ENCODE results near the gene PKNOX2. TPM values are rescaled to one million over a fixed set of nuclear protein-coding genes. Genes with fewer than 3 reads are reported as not detected.
A peak's percentile ranks its signal among the peaks of the same experiment; 100 is the strongest.

PKNOX2 gene
- total and polyA plus RNA-seq, 9 donors: 11.5 to 27.8 (median 24.5) TPM

DNA sequence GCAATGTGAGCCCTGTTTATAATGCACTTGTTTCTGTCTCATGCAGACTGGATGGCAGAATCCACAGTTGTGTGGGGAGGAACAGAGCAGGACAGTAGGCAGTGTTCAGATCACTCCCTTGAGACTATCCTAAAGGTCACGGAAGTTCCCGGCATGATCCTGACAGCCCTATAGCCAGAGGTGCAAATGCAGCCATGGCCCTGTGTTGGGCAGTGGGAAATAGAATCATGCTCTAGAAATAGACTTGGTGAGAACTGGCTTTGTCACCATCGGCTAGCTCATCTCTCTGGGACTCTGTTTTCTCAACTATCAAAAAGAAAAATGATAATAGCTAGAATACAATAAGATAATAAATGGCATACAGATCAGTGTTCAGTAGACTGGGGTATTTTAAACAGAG, 208.4 kb downstream of the PKNOX2 start:
- peak overlapping the region; percentile 92 for H3K27ac ChIP-seq (ENCODE audit: low read length)
- WGBS (ENCODE audit: insufficient coverage): 73% methylated on average over 2 of the region's 3 CpGs
- peaks cover 86% of the 10 kb centered on the region for H3K4me1 ChIP-seq (ENCODE audit: control insufficient read depth, insufficient read depth, low read length)
- no peaks in the 10 kb centered on the region for H3K9me3 ChIP-seq (replicated peaks; ENCODE audit: control insufficient read depth, low read depth, low read length)
- no peak overlapping the region for H3K4me3 ChIP-seq (ENCODE audit: low read length)
- no peak for DNase-seq
- H3K27me3 ChIP-seq (ENCODE audit: control insufficient read depth, insufficient read depth, low read length): peaks cover 5% of the 10 kb centered on the region
- H3K36me3 ChIP-seq (ENCODE audit: control insufficient read depth, insufficient read depth, low read length): peaks cover 24% of the 10 kb centered on the region

DNA sequence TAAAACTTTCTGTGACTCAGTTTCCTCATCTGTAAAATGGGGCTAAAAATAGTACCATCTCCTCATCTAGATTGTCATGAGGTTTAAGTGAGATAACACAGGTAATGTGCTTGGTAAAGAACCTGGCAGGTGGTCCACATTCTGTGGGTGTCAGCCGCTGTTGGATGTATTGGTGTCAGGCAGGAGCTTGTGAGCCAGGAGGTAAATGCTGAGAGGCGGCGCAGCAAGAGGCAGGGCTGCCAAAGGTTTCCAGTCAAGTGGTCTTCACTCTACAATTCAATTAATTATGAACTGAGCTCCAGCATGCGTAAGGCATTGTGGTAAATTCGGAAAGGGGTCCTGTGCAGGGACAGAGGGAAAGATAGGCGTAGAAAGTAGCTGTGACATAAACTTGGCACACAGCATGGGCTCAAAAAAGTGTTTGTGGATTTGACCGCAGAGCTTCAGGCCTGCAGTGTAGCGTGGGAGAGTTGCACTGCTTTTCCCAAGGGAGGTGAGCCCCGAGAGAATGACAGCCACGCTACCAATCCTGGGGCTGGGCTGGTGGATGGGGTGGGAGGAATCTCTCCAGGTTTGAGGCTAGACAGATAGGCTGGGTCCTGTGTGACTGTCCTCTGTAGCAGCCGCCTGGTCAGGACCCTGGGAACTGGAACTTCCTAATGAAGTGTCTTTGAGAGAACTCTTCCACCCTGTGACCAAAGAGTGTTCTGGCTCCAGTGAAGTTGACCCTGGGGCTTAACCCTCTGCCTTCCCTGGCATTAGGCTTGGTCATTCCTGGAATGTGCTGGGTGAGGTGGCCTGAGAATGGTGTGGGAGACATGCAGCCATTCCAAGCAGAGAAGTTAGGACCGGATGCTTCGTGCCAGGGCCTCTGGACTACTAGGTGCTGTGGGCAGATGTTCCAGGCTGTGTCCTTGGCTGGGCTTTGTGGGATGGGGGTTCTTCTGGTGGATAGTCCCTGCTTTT, 209.2 kb downstream of the PKNOX2 start:
- H3K9me3 ChIP-seq (replicated peaks; ENCODE audit: control insufficient read depth, low read depth, low read length): no peaks in the 10 kb centered on the region
- no peak overlapping the region for H3K4me3 ChIP-seq (ENCODE audit: low read length)
- 66% methylated on average over 7 of the region's 13 CpGs for WGBS (ENCODE audit: insufficient coverage)
- H3K27ac ChIP-seq (ENCODE audit: low read length): peak overlapping the region; percentile 92
- H3K36me3 ChIP-seq (ENCODE audit: control insufficient read depth, insufficient read depth, low read length): peaks cover 18% of the 10 kb centered on the region
- H3K4me1 ChIP-seq (ENCODE audit: control insufficient read depth, insufficient read depth, low read length): peaks cover 84% of the 10 kb centered on the region
- no peak for DNase-seq
- peaks cover 5% of the 10 kb centered on the region for H3K27me3 ChIP-seq (ENCODE audit: control insufficient read depth, insufficient read depth, low read length)

DNA sequence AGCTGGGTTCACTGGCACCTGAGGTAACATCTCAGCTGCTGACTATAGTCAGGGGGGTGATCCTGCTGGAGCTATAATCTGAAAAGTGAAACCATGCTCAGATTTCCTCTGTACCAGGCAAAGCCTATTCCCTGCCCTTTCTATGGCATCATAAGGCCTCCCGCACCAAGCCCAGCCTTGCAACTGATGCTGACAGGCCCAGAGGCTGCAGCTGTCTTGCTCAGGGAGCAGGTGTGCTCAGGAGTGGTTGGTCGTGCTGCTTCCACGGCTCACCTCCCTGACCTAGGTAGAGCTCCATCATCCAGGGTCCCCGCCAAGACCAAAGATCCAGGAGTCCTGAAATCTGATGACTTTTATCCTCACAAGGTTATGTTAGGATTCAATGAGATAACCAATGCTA, 209.8 kb downstream of the PKNOX2 start:
- Histone ChIP-seq H3K9me3 (replicated peaks; ENCODE audit: control insufficient read depth, low read depth, low read length) (no peaks in the 10 kb centered on the region), H3K27ac (ENCODE audit: low read length) (peak overlapping the region; percentile 92), H3K4me3 (ENCODE audit: low read length) (no peak overlapping the region), H3K27me3 (ENCODE audit: control insufficient read depth, insufficient read depth, low read length) (peaks cover 5% of the 10 kb centered on the region), H3K36me3 (ENCODE audit: control insufficient read depth, insufficient read depth, low read length) (peaks cover 13% of the 10 kb centered on the region), H3K4me1 (ENCODE audit: control insufficient read depth, insufficient read depth, low read length) (peaks cover 78% of the 10 kb centered on the region)
- 83% methylated on average over 4 of the region's 4 CpGs for WGBS (ENCODE audit: insufficient coverage)
- DNase-seq: no peak

DNA sequence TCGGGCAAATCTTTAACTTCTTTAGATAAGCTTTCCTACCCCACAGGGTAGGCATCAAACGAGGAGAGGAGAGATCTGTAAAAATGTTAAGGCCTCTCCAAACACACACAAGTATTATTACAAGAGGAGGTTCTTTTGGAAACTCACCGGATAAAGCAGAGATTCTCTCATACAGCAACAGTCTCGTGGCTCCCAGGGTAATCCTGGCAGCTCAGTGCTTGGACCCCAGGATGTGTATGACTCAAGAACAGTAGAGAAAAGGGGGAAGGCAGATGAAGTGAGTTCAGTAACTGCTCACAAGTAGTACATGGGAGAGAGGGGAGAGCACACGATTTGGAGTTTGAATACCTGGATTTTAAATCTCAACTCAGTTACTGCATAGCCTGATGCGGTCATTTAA, 210.6 kb downstream of the PKNOX2 start:
- DNase-seq: peak; percentile 59
- Histone ChIP-seq H3K27me3 (ENCODE audit: control insufficient read depth, insufficient read depth, low read length) (peaks cover 5% of the 10 kb centered on the region), H3K4me1 (ENCODE audit: control insufficient read depth, insufficient read depth, low read length) (peaks cover 76% of the 10 kb centered on the region), H3K4me3 (ENCODE audit: low read length) (no peak overlapping the region), H3K9me3 (replicated peaks; ENCODE audit: control insufficient read depth, low read depth, low read length) (no peaks in the 10 kb centered on the region), H3K36me3 (ENCODE audit: control insufficient read depth, insufficient read depth, low read length) (peaks cover 5% of the 10 kb centered on the region), H3K27ac (ENCODE audit: low read length) (peak overlapping the region; percentile 92)
- WGBS (ENCODE audit: insufficient coverage): no CpG with 5 or more reads among the region's 6 CpGs

DNA sequence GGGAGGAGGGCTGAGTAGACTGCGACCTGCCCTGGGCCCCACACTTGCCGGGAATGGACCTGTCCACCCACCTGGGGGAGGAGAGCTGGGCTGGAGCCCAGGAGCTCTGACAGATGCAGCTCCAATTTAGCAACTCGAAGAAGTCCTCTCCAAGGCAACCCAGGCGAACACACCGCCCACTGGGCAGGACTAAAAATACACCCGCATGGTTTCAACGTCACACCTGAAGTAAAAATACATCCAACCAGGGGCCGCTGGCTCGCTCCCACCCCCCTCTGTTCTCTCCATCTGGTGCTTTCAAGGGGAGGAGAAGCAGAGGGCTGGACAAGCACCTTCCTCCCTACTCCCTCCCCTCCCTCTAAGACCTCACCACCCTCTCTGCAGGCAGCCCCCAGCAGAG, 211.6 kb downstream of the PKNOX2 start:
- Histone ChIP-seq H3K4me3 (ENCODE audit: low read length) (no peak overlapping the region), H3K36me3 (ENCODE audit: control insufficient read depth, insufficient read depth, low read length) (peaks cover 3% of the 10 kb centered on the region), H3K4me1 (ENCODE audit: control insufficient read depth, insufficient read depth, low read length) (peaks cover 78% of the 10 kb centered on the region), H3K27me3 (ENCODE audit: control insufficient read depth, insufficient read depth, low read length) (peaks cover 2% of the 10 kb centered on the region), H3K9me3 (replicated peaks; ENCODE audit: control insufficient read depth, low read depth, low read length) (no peaks in the 10 kb centered on the region), H3K27ac (ENCODE audit: low read length) (peak overlapping the region; percentile 92)
- DNase-seq: peak; percentile 93
- 17% methylated on average over 2 of the region's 9 CpGs for WGBS (ENCODE audit: insufficient coverage)

DNA sequence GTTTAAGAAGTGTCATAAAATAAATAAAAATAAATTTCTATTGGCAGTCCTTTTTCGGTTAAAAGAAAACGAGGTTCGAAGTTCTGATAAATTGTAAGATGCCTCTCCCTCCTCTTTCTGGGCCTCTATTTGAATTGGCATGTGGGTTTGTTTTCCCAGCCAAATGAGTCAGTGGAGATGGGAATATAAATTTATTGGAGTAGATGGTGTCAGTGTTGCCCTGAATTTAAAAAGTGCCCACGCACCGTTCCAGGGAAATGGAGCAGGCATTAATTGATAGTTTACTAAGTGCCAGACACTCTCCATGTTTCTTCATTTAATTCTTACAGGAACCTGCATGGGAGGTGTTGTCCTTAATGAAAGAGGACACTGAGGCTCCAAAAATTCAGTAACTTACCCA, 212.3 kb downstream of the PKNOX2 start:
- H3K4me3 ChIP-seq (ENCODE audit: low read length): no peak overlapping the region

DNA sequence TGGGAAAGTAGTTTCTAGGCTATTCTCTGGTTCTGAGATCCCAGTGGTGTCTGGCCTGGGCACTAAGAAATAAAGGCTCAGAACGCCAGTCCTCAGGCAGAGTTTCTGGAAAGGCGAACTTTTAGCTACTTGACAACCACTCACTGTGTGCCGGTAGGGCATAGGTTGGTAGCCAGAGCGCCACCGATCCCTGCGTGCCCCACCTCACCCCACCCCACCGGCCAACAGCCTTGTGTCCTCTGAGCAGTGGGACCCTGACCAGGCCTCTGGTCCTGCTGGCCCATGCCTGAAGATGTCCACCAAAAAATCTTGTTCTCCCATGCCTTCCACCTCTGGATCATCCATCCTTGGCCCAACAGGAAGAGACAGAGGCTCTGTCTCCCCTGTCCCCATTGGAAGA, 213.5 kb downstream of the PKNOX2 start:
- Histone ChIP-seq H3K36me3 (ENCODE audit: control insufficient read depth, insufficient read depth, low read length) (peaks cover 3% of the 10 kb centered on the region), H3K9me3 (replicated peaks; ENCODE audit: control insufficient read depth, low read depth, low read length) (no peaks in the 10 kb centered on the region), H3K27me3 (ENCODE audit: control insufficient read depth, insufficient read depth, low read length) (no peaks in the 10 kb centered on the region), H3K27ac (ENCODE audit: low read length) (no peak overlapping the region), H3K4me1 (ENCODE audit: control insufficient read depth, insufficient read depth, low read length) (peaks cover 82% of the 10 kb centered on the region), H3K4me3 (ENCODE audit: low read length) (no peak overlapping the region)
- DNase-seq: no peak
- 100% methylated on average over 7 of the region's 7 CpGs for WGBS (ENCODE audit: insufficient coverage)

More for the DNA sequence above, 212.3 kb downstream of the PKNOX2 start:
- WGBS (ENCODE audit: insufficient coverage): no CpG with 5 or more reads among the region's 5 CpGs
- Histone ChIP-seq H3K9me3 (replicated peaks; ENCODE audit: control insufficient read depth, low read depth, low read length) (no peaks in the 10 kb centered on the region), H3K27ac (ENCODE audit: low read length) (peak overlapping the region; percentile 92), H3K36me3 (ENCODE audit: control insufficient read depth, insufficient read depth, low read length) (peaks cover 3% of the 10 kb centered on the region), H3K4me1 (ENCODE audit: control insufficient read depth, insufficient read depth, low read length) (peaks cover 79% of the 10 kb centered on the region), H3K27me3 (ENCODE audit: control insufficient read depth, insufficient read depth, low read length) (no peaks in the 10 kb centered on the region)
- DNase-seq: no peak

DNA sequence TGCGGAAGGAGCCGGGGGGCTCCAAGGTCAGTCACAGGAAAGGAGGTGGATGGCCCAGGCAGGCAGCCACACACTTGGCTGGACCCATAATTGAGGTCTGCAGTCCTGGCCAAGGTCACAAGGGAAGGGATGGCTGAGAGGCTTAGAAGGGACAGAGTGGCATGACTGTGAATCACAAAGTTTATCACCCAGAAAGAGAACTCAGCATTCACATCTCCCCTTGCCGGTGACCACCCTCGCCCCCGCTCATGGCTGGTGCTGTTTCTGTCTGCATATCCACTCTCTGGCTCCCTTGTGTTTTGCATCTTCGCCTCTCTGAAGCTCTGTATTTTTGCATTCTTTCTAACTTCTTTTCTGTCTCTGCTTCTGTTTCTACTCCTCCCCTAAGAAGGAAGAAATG, 214.0 kb downstream of the PKNOX2 start:
- Histone ChIP-seq H3K9me3 (replicated peaks; ENCODE audit: control insufficient read depth, low read depth, low read length) (no peaks in the 10 kb centered on the region), H3K4me3 (ENCODE audit: low read length) (no peak overlapping the region), H3K4me1 (ENCODE audit: control insufficient read depth, insufficient read depth, low read length) (peaks cover 81% of the 10 kb centered on the region), H3K27ac (ENCODE audit: low read length) (no peak overlapping the region), H3K27me3 (ENCODE audit: control insufficient read depth, insufficient read depth, low read length) (no peaks in the 10 kb centered on the region), H3K36me3 (ENCODE audit: control insufficient read depth, insufficient read depth, low read length) (peaks cover 3% of the 10 kb centered on the region)
- DNase-seq: no peak
- 66% methylated on average over 4 of the region's 6 CpGs for WGBS (ENCODE audit: insufficient coverage)

DNA sequence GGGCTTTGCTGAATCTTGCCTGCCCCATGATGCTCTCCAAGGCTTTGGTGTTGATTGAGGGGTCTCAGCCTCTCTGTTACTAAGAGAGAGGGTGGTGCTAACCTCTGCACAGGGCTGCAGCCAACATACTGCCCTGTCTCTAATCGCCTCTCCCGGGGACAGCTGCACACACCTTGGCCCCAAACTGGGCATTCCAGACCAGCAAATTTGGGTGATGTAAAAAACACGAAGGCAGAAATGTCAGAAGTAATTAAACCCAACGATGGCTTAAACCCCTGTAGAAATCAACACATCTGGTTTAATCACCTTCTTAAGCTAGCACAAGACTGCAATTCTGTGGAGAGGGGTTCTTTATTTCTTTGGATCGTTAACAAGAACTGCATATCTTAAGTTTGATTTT, 215.0 kb downstream of the PKNOX2 start:
- no peaks in the 10 kb centered on the region for H3K9me3 ChIP-seq (replicated peaks; ENCODE audit: control insufficient read depth, low read depth, low read length)
- peaks cover 74% of the 10 kb centered on the region for H3K4me1 ChIP-seq (ENCODE audit: control insufficient read depth, insufficient read depth, low read length)
- no peak overlapping the region for H3K4me3 ChIP-seq (ENCODE audit: low read length)
- DNase-seq: no peak
- H3K27me3 ChIP-seq (ENCODE audit: control insufficient read depth, insufficient read depth, low read length): no peaks in the 10 kb centered on the region
- H3K36me3 ChIP-seq (ENCODE audit: control insufficient read depth, insufficient read depth, low read length): peaks cover 3% of the 10 kb centered on the region
- no CpG with 5 or more reads among the region's 5 CpGs for WGBS (ENCODE audit: insufficient coverage)
- no peak overlapping the region for H3K27ac ChIP-seq (ENCODE audit: low read length)

DNA sequence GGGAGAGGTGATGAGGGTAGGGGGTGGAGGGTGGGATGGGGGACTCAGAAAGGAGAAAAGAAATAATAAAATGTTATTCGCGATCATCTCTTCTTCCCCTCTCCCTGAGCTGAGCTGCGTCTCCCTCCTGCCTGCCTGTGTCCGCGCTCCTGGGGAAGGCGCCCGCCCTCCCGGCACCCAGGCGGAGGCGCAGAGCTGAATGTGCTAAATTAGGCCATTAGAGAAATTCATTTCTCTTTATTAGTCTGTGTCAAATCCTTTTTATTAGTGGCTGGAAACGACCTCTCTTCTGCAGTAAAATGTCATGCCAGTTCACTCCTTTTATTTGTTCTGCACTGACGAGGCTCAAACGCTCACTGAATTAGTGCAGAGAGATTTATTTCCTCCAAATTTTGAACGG, 215.4 kb downstream of the PKNOX2 start:
- no peaks in the 10 kb centered on the region for H3K27me3 ChIP-seq (ENCODE audit: control insufficient read depth, insufficient read depth, low read length)
- H3K9me3 ChIP-seq (replicated peaks; ENCODE audit: control insufficient read depth, low read depth, low read length): no peaks in the 10 kb centered on the region
- peaks cover 3% of the 10 kb centered on the region for H3K36me3 ChIP-seq (ENCODE audit: control insufficient read depth, insufficient read depth, low read length)
- DNase-seq: no peak
- H3K27ac ChIP-seq (ENCODE audit: low read length): no peak overlapping the region
- WGBS (ENCODE audit: insufficient coverage): no CpG with 5 or more reads among the region's 14 CpGs
- no peak overlapping the region for H3K4me3 ChIP-seq (ENCODE audit: low read length)
- peaks cover 70% of the 10 kb centered on the region for H3K4me1 ChIP-seq (ENCODE audit: control insufficient read depth, insufficient read depth, low read length)
